GM23338 (cell line): Measurements from ENCODE around the gene MRTFA. TPM values are rescaled to one million over a fixed set of nuclear protein-coding genes. Genes with fewer than 3 reads are reported as not detected.

ENCODE experiments used
- ATAC-seq: fragments of 200-7000 bp; cut with Tn5 transposase; 3 replicates; pipeline ENCODE4 v1.9.1; 2020
- DNase-seq: peaks from one replicate; pipeline ENCODE4 v3.0.0-alpha.2; 2015; ENCODE audit warnings: low spot score
- H2AFZ ChIP-seq: fragments of 200-600 bp; sonication (generic); 2 replicates; pipeline ENCODE4 v1.8.0; 2016; ENCODE audit warnings: antibody characterized with exemption, mild to moderate bottlenecking, moderate library complexity
- H3F3A ChIP-seq: fragments of 200-600 bp; sonication (generic); replicated peaks from 2 replicates; pipeline ENCODE4 v1.8.0; 2017; ENCODE audit warnings: antibody characterized with exemption, mixed run types, low read depth
- H3K27ac ChIP-seq: fragments of 200-600 bp; sonication (generic); 2 replicates; pipeline ENCODE4 v1.6.1; 2016; ENCODE audit warnings: low read depth
- H3K27me3 ChIP-seq: fragments of 200-600 bp; sonication (generic); 2 replicates; pipeline ENCODE4 v1.8.0; 2016; ENCODE audit warnings: mild to moderate bottlenecking, mixed run types, moderate library complexity; ENCODE audit not compliant: insufficient read depth
- H3K36me3 ChIP-seq: fragments of 200-600 bp; sonication (generic); 2 replicates; pipeline ENCODE4 v1.8.0; 2016; ENCODE audit warnings: mild to moderate bottlenecking; ENCODE audit not compliant: insufficient read depth
- H3K4me1 ChIP-seq: fragments of 200-600 bp; sonication (generic); 2 replicates; pipeline ENCODE4 v1.8.0; 2016; ENCODE audit warnings: mild to moderate bottlenecking, moderate library complexity; ENCODE audit not compliant: insufficient read depth
- H3K4me2 ChIP-seq: fragments of 200-600 bp; sonication (generic); 2 replicates; pipeline ENCODE4 v1.7.1; 2017; ENCODE audit warnings: mixed run types
- H3K4me3 ChIP-seq: fragments of 200-600 bp; sonication (generic); 2 replicates; pipeline ENCODE4 v1.6.1; 2016; ENCODE audit warnings: mixed run types
- H3K79me2 ChIP-seq: fragments of 200-600 bp; sonication (generic); replicated peaks from 2 replicates; pipeline ENCODE4 v1.8.0; 2017; ENCODE audit warnings: mild to moderate bottlenecking; ENCODE audit not compliant: insufficient read depth
- H3K9me2 ChIP-seq: fragments of 200-600 bp; sonication (generic); 2 replicates; pipeline ENCODE4 v1.8.0; 2017; ENCODE audit not compliant: insufficient read depth
- H4K20me1 ChIP-seq: fragments of 200-600 bp; sonication (generic); replicated peaks from 2 replicates; pipeline ENCODE4 v1.8.0; 2017; ENCODE audit warnings: mild to moderate bottlenecking; ENCODE audit not compliant: insufficient read depth
- H3K27ac Mint-ChIP-seq: 2 replicates; pipeline ENCODE4 v1.8.0; 2020; ENCODE audit warnings: inconsistent platforms, mild to moderate bottlenecking, moderate library complexity, mixed read lengths
- H3K27me3 Mint-ChIP-seq: 3 replicates; pipeline ENCODE4 v1.8.0; 2022; ENCODE audit warnings: low read depth, mild to moderate bottlenecking, moderate library complexity, mixed read lengths, inconsistent platforms; ENCODE audit not compliant: insufficient read depth, poor library complexity
- H3K36me3 Mint-ChIP-seq: 3 replicates; pipeline ENCODE4 v1.8.0; 2021; ENCODE audit warnings: low read depth, mild to moderate bottlenecking, inconsistent platforms, moderate library complexity, mixed read lengths
- H3K4me1 Mint-ChIP-seq: 3 replicates; pipeline ENCODE4 v1.8.0; 2020; ENCODE audit warnings: mild to moderate bottlenecking, inconsistent platforms, mixed read lengths
- H3K4me3 Mint-ChIP-seq: 3 replicates; pipeline ENCODE4 v1.8.0; 2021; ENCODE audit warnings: moderate library complexity, mild to moderate bottlenecking, inconsistent platforms, mixed read lengths
- H3K9me3 Mint-ChIP-seq: 3 replicates; pipeline ENCODE4 v1.8.0; 2020; ENCODE audit warnings: moderate library complexity, mild to moderate bottlenecking, inconsistent platforms, mixed read lengths
- CREB1 ChIP-seq: fragments of 250-450 bp; sonication (Bioruptor Pico); IDR thresholded peaks from 2 replicates; pipeline ENCODE4 v1.5.0; 2020; ENCODE audit warnings: low read depth, mild to moderate bottlenecking, moderate library complexity
- EZH2phosphoT487 ChIP-seq: fragments of 200-600 bp; sonication (generic); IDR thresholded peaks from one replicate; pipeline ENCODE4 v1.8.1; 2018; ENCODE audit warnings: antibody characterized with exemption; ENCODE audit not compliant: unreplicated experiment
- JUNB ChIP-seq: IDR thresholded peaks from one replicate; pipeline ENCODE4 v1.6.1; 2016; ENCODE audit warnings: antibody characterized with exemption; ENCODE audit not compliant: unreplicated experiment
- NANOG ChIP-seq: IDR thresholded peaks from 2 replicates; pipeline ENCODE4 v1.6.1; 2016; ENCODE audit warnings: antibody characterized with exemption, borderline replicate concordance
- POLR2AphosphoS5 ChIP-seq: IDR thresholded peaks from 2 replicates; pipeline ENCODE4 v1.6.1; 2016; ENCODE audit warnings: antibody characterized with exemption, low read depth
- STAT1 ChIP-seq: IDR thresholded peaks from one replicate; pipeline ENCODE4 v1.6.1; 2016; ENCODE audit warnings: antibody characterized with exemption; ENCODE audit not compliant: unreplicated experiment
- ZNF114 ChIP-seq: fragments of 250-450 bp; sonication (Bioruptor Pico); IDR thresholded peaks from 2 replicates; pipeline ENCODE4 v1.5.0; 2020; ENCODE audit warnings: mild to moderate bottlenecking, moderate library complexity
- ZNF331 ChIP-seq: fragments of 250-450 bp; sonication (Bioruptor Pico); IDR thresholded peaks from 2 replicates; pipeline ENCODE4 v1.5.0; 2020; ENCODE audit warnings: low read depth, mild to moderate bottlenecking, moderate library complexity
- ZNF462 ChIP-seq: fragments of 250-450 bp; sonication (Bioruptor Pico); IDR thresholded peaks from 2 replicates; pipeline ENCODE4 v1.5.0; 2020; ENCODE audit warnings: mild to moderate bottlenecking, moderate library complexity
- polyA plus RNA-seq: library from polyadenylated mRNA; unstranded; fragments of >200 nt; fragmentation: Nextera tagmentation; extraction: Ambion mirVana; gene quantifications from 2 replicates; pipeline ENCODE4 v1.2.1, GENCODE V29; 2016
- total RNA-seq: library from RNA; depleted of rRNA; stranded (reverse); fragments of >200 nt; shearing (Covaris generic); gene quantifications from 2 replicates; pipeline ENCODE4 v1.2.3, GENCODE V29; 2014
- TF ChIP-seq, protein P1 (sequence below): IDR thresholded peaks from one replicate; pipeline ENCODE4 v1.6.1; 2018; ENCODE audit warnings: antibody characterized with exemption; ENCODE audit not compliant: unreplicated experiment
- TF ChIP-seq, protein P2 (sequence below), 2 experiments: fragments of 200-600 bp in 1 of 2; sonication (generic) in 1 of 2; conservative IDR thresholded peaks; 2 replicates each; pipeline versions ENCODE4 v1.5.1 to v1.6.1; 2016 to 2017; ENCODE audit warnings: antibody characterized with exemption in 2 of 2, low read depth in 2 of 2, mild to moderate bottlenecking in 2 of 2, moderate library complexity in 1 of 2

MRTFA gene
- total and polyA plus RNA-seq, 2 experiments from 2014 or later, result 18.1 to 92.4 TPM

- H3K36me3 Mint-ChIP-seq, result peaks cover 13% of the 10 kb centered on the region
- H3K4me1 Mint-ChIP-seq, result no peaks in the 10 kb centered on the region; the same call in 2 of the 3 replicates
- H3K27ac ChIP-seq, result no peak overlapping the region
- no peak overlapping the region for H3K4me2 ChIP-seq
- no peak overlapping the region for H3K4me3 Mint-ChIP-seq
- H4K20me1 ChIP-seq, result peaks cover 7% of the 10 kb centered on the region; the same call in 1 of the 2 replicates
- peaks cover 58% of the 10 kb centered on the region for H3K79me2 ChIP-seq
- H3K27me3 ChIP-seq, result no peaks in the 10 kb centered on the region
- no peaks in the 10 kb centered on the region for H3K4me1 ChIP-seq
- H3K27me3 Mint-ChIP-seq, result peaks cover 2% of the 10 kb centered on the region
- H3F3A ChIP-seq, result no peaks in the 10 kb centered on the region; the same call in 1 of the 2 replicates
- no peaks in the 10 kb centered on the region for H3K9me2 ChIP-seq
- DNase-seq, result no peak
- 0 out of 2 replicates have a peak, but pooled peaks cover 2% of the 10 kb centered on the region for H3K36me3 ChIP-seq
- no peak for ATAC-seq
- TF ChIP-seq EZH2phosphoT487 (no peak), NANOG (no peak), JUNB (no peak), CREB1 (CRISPR knock-in tag) (no peak), ZNF331 (CRISPR knock-in tag) (no peak), STAT1 (no peak), POLR2AphosphoS5 (no peak), ZNF114 (CRISPR knock-in tag) (no peak), ZNF462 (CRISPR knock-in tag) (no peak)
- TF ChIP-seq, protein P1, sequence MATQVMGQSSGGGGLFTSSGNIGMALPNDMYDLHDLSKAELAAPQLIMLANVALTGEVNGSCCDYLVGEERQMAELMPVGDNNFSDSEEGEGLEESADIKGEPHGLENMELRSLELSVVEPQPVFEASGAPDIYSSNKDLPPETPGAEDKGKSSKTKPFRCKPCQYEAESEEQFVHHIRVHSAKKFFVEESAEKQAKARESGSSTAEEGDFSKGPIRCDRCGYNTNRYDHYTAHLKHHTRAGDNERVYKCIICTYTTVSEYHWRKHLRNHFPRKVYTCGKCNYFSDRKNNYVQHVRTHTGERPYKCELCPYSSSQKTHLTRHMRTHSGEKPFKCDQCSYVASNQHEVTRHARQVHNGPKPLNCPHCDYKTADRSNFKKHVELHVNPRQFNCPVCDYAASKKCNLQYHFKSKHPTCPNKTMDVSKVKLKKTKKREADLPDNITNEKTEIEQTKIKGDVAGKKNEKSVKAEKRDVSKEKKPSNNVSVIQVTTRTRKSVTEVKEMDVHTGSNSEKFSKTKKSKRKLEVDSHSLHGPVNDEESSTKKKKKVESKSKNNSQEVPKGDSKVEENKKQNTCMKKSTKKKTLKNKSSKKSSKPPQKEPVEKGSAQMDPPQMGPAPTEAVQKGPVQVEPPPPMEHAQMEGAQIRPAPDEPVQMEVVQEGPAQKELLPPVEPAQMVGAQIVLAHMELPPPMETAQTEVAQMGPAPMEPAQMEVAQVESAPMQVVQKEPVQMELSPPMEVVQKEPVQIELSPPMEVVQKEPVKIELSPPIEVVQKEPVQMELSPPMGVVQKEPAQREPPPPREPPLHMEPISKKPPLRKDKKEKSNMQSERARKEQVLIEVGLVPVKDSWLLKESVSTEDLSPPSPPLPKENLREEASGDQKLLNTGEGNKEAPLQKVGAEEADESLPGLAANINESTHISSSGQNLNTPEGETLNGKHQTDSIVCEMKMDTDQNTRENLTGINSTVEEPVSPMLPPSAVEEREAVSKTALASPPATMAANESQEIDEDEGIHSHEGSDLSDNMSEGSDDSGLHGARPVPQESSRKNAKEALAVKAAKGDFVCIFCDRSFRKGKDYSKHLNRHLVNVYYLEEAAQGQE, result no peak
- TF ChIP-seq, protein P2, sequence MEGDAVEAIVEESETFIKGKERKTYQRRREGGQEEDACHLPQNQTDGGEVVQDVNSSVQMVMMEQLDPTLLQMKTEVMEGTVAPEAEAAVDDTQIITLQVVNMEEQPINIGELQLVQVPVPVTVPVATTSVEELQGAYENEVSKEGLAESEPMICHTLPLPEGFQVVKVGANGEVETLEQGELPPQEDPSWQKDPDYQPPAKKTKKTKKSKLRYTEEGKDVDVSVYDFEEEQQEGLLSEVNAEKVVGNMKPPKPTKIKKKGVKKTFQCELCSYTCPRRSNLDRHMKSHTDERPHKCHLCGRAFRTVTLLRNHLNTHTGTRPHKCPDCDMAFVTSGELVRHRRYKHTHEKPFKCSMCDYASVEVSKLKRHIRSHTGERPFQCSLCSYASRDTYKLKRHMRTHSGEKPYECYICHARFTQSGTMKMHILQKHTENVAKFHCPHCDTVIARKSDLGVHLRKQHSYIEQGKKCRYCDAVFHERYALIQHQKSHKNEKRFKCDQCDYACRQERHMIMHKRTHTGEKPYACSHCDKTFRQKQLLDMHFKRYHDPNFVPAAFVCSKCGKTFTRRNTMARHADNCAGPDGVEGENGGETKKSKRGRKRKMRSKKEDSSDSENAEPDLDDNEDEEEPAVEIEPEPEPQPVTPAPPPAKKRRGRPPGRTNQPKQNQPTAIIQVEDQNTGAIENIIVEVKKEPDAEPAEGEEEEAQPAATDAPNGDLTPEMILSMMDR (conservative IDR thresholded peaks at IDR 0.05; ENCODE audit: low read depth in 2 of 2), result no peak
- H3K4me3 ChIP-seq, result no peak overlapping the region
- no peak overlapping the region for H2AFZ ChIP-seq
- peaks cover 9% of the 10 kb centered on the region; the same call in 2 of the 3 replicates for H3K9me3 Mint-ChIP-seq
- H3K27ac Mint-ChIP-seq, result no peak overlapping the region
These were observed 47.8 kb downstream of the MRTFA start for GRCh38 chr22:40588726-40589125.
